PC-3 (cell line): Measurements from ENCODE around the gene FAM163A. TPM values are rescaled to one million over a fixed set of nuclear protein-coding genes. Genes with fewer than 3 reads are reported as not detected.

ENCODE experiments used
- ATAC-seq: fragments of 200-7000 bp; cut with Tn5 transposase; 2 replicates; pipeline ENCODE4 v1.9.1; 2020; ENCODE audit warnings: mild to moderate bottlenecking, moderate library complexity
- BruUV-seq: library from RNA; stranded (reverse); fragments of 400-500 nt; replicated peaks from 2 replicates; lab custom pipeline; 2021; lab: Mats Ljungman, UMichigan
- CTCF ChIA-PET: fragments of 300-600 bp; sonication (Branson Sonifier 250); formaldehyde crosslinking; loops from one replicate; lab custom pipeline; 2022; ENCODE audit warnings: antibody characterized with exemption; lab: Charles Lee
- POLR2A ChIA-PET: fragments of 300-600 bp; sonication (Branson Sonifier 250); formaldehyde crosslinking; loops from one replicate; lab custom pipeline; 2022; ENCODE audit warnings: antibody characterized with exemption; ENCODE audit not compliant: unreplicated experiment; lab: Charles Lee
- DNase-seq: peaks from one replicate; pipeline ENCODE4 v3.0.0-alpha.2; 2015
- H2AFZ ChIP-seq: fragments of 300-600 bp; sonication (generic); 2 replicates; pipeline ENCODE4 v1.6.0; 2016; ENCODE audit warnings: antibody characterized with exemption, low read length
- H3F3A ChIP-seq: fragments of 300-600 bp; sonication (generic); one replicate; pipeline ENCODE4 v1.6.0; 2017; ENCODE audit warnings: antibody characterized with exemption, low read length, control low read depth, mild to moderate bottlenecking; ENCODE audit not compliant: unreplicated experiment
- H3K27ac ChIP-seq: fragments of 300-600 bp; sonication (generic); 2 replicates; pipeline ENCODE4 v1.5.1; 2016; ENCODE audit warnings: mild to moderate bottlenecking, low read length
- H3K27me3 ChIP-seq: fragments of 300-600 bp; sonication (generic); 2 replicates; pipeline ENCODE4 v1.6.1; 2016; ENCODE audit warnings: low read length, mixed read lengths
- H3K36me3 ChIP-seq: fragments of 300-600 bp; sonication (generic); 2 replicates; pipeline ENCODE4 v1.6.1; 2016; ENCODE audit warnings: low read depth, mixed run types, low read length, mixed read lengths
- H3K4me1 ChIP-seq: fragments of 300-600 bp; sonication (generic); 2 replicates; pipeline ENCODE4 v1.5.1; 2016; ENCODE audit warnings: low read length; ENCODE audit not compliant: insufficient read depth
- H3K4me2 ChIP-seq: fragments of 300-600 bp; sonication (generic); 2 replicates; pipeline ENCODE4 v1.6.0; 2016; ENCODE audit warnings: low read length
- H3K4me3 ChIP-seq: fragments of 300-600 bp; sonication (generic); 2 replicates; pipeline ENCODE4 v1.5.1; 2016; ENCODE audit warnings: mild to moderate bottlenecking, low read length, mixed read lengths
- H3K79me2 ChIP-seq: fragments of 300-600 bp; sonication (generic); 2 replicates; pipeline ENCODE4 v1.6.1; 2017; ENCODE audit warnings: low read length, mixed read lengths
- H3K9ac ChIP-seq: fragments of 300-600 bp; sonication (generic); 2 replicates; pipeline ENCODE4 v1.6.0; 2016; ENCODE audit warnings: mild to moderate bottlenecking, low read length
- H3K9me2 ChIP-seq: fragments of 300-600 bp; sonication (generic); replicated peaks from 2 replicates; pipeline ENCODE4 v1.6.1; 2016; ENCODE audit warnings: mixed run types, low read length, mixed read lengths
- H3K9me3 ChIP-seq: fragments of 300-600 bp; sonication (generic); 2 replicates; pipeline ENCODE4 v1.6.1; 2016; ENCODE audit warnings: low read length, mixed read lengths
- H4K20me1 ChIP-seq: fragments of 300-600 bp; sonication (generic); 2 replicates; pipeline ENCODE4 v1.6.1; 2016; ENCODE audit warnings: low read length, mixed read lengths
- EZH2 ChIP-seq: fragments of 300-600 bp; sonication (generic); IDR thresholded peaks from one replicate; pipeline ENCODE4 v1.6.1; 2017; ENCODE audit warnings: antibody characterized with exemption, mild to moderate bottlenecking, low read length; ENCODE audit not compliant: unreplicated experiment
- EZH2phosphoT487 ChIP-seq: fragments of 300-600 bp; sonication (generic); IDR thresholded peaks from 2 replicates; pipeline ENCODE4 v1.6.1; 2018; ENCODE audit warnings: mild to moderate bottlenecking, antibody characterized with exemption, low read length, borderline replicate concordance
- intact Hi-C: fragments of 100-400 bp; cut with micrococcal nuclease; formaldehyde crosslinking; loops from 2 replicates; pipeline ENCODE4 v1.9.0; 2023
- total RNA-seq: library from RNA; depleted of rRNA; stranded (reverse); fragments of >200 nt; gene quantifications from 2 replicates; pipeline ENCODE4 v1.2.3, GENCODE V29; 2014
- TF ChIP-seq, protein P1 (sequence below): fragments of 300-600 bp; sonication (generic); conservative IDR thresholded peaks from 2 replicates; pipeline ENCODE4 v1.5.1; 2017; ENCODE audit warnings: antibody characterized with exemption, low read depth, mild to moderate bottlenecking, low read length

FAM163A gene
- total RNA-seq, 1 experiment from 2014 or later: not detected

DNA sequence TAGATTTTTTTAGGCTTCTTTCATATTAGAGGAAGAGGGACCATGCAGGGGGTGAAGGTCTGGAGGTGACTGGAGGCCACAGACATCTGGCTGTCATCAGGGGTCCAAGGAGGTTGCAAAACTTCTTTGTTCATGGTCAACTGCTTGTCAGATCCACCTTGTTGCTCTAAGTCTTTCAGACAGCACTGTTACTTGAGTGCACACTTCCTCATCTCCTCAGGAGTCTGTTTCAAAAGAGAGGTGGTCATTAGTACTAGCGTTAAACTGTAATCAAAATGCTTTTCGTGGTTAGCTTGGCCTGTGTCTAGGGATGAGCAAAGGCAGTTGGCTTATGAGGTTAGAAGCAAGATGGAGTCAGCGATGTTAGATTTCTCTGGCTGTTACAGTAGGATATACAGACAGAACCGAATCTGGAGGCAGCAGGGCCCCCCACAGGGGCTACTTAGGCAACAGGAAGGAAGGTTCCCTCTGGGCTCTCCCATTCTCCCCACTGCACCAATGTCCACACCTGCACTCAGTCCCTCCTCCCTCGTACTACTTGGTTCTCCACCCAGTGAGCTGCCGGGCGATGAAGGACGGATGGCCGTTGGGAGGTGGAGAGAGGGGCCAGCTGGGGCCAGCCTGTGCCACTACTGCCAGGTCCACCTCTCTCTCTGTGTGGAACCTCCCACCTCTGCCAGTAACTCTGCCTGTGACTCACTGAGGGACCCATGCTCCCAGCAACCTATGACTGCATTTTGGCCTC, 77.3 kb downstream of the FAM163A start:
- H3K27ac ChIP-seq: no peak overlapping the region
- H3K4me3 ChIP-seq: no peak overlapping the region
- H3K9me3 ChIP-seq: no peaks in the 10 kb centered on the region
- no peak overlapping the region for H2AFZ ChIP-seq
- TF ChIP-seq EZH2phosphoT487 (no peak), EZH2 (no peak)
- TF ChIP-seq, protein P1, sequence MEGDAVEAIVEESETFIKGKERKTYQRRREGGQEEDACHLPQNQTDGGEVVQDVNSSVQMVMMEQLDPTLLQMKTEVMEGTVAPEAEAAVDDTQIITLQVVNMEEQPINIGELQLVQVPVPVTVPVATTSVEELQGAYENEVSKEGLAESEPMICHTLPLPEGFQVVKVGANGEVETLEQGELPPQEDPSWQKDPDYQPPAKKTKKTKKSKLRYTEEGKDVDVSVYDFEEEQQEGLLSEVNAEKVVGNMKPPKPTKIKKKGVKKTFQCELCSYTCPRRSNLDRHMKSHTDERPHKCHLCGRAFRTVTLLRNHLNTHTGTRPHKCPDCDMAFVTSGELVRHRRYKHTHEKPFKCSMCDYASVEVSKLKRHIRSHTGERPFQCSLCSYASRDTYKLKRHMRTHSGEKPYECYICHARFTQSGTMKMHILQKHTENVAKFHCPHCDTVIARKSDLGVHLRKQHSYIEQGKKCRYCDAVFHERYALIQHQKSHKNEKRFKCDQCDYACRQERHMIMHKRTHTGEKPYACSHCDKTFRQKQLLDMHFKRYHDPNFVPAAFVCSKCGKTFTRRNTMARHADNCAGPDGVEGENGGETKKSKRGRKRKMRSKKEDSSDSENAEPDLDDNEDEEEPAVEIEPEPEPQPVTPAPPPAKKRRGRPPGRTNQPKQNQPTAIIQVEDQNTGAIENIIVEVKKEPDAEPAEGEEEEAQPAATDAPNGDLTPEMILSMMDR: no peak
- DNase-seq: no peak
- H4K20me1 ChIP-seq: no peaks in the 10 kb centered on the region
- POLR2A ChIA-PET: no interaction called here
- H3F3A ChIP-seq: no peaks in the 10 kb centered on the region
- intact Hi-C loops: no loop called here
- no peaks in the 10 kb centered on the region for H3K79me2 ChIP-seq
- no peaks in the 10 kb centered on the region for H3K27me3 ChIP-seq
- H3K4me2 ChIP-seq: no peak overlapping the region
- no peak for ATAC-seq
- no TSS peak for BruUV-seq
- H3K9ac ChIP-seq: no peak overlapping the region
- H3K4me1 ChIP-seq: peaks cover 9% of the 10 kb centered on the region; the same call in 1 of the 2 replicates
- CTCF ChIA-PET: no interaction called here
- H3K36me3 ChIP-seq: no peaks in the 10 kb centered on the region
- H3K9me2 ChIP-seq: no peaks in the 10 kb centered on the region

DNA sequence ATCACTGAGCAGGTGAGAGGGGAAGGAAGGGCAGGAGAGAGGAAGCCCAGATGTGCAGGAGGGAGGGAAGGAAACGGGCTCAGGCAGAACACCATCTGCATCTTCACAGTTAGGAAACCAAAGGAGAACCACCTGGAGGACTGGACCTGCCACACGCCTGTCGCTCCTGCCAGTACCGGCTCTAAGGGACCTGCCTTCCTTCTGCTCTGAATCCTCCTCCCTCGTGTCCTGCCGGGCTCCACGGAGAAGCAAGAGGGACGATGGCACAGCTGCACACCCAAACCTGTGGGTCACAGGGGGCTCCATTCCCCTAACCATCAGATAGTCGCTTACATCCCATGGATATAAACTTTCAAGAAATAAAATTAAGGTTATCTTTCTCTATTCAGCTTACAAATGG, 78.4 kb downstream of the FAM163A start:
- Histone ChIP-seq H3K9ac (no peak overlapping the region), H4K20me1 (no peaks in the 10 kb centered on the region), H3K4me1 (no peaks in the 10 kb centered on the region; the same call in 1 of the 2 replicates), H3K4me2 (no peak overlapping the region), H3K27me3 (no peaks in the 10 kb centered on the region), H3K27ac (no peak overlapping the region), H3K36me3 (no peaks in the 10 kb centered on the region), H2AFZ (no peak overlapping the region), H3K4me3 (no peak overlapping the region), H3F3A (no peaks in the 10 kb centered on the region), H3K9me3 (no peaks in the 10 kb centered on the region), H3K79me2 (no peaks in the 10 kb centered on the region), H3K9me2 (no peaks in the 10 kb centered on the region)
- ChIA-PET CTCF (no interaction called here), POLR2A (no interaction called here)
- no TSS peak for BruUV-seq
- no peak for DNase-seq
- intact Hi-C loops: no loop called here
- no peak for ATAC-seq
- TF ChIP-seq EZH2phosphoT487: no peak
- no peak for TF ChIP-seq EZH2
- TF ChIP-seq, protein P1: no peak

DNA sequence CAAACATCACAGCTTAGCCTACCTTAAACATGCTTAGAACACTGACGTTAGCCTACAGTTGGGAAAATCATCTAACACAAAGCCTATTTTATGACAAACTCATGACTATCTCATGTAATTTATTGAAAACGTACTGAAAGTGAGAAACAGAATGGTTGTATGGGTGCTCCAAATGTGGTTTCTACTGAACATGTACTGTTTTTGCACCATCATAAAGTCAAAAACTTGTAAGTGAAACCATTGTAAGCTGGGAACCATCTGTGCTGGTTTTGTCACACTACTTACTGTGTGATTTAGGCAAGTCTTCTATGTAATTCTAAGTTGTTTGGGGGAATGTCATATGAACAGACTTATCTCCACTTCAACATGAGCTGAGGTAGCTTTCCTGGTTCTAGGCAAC, 79.0 kb downstream of the FAM163A start:
- no peaks in the 10 kb centered on the region for H3K9me2 ChIP-seq
- no TSS peak for BruUV-seq
- no peak overlapping the region for H3K4me3 ChIP-seq
- TF ChIP-seq, protein P1: no peak
- TF ChIP-seq EZH2phosphoT487 (no peak), EZH2 (no peak)
- ChIA-PET CTCF (no interaction called here), POLR2A (no interaction called here)
- no peaks in the 10 kb centered on the region for H3K4me1 ChIP-seq
- H3K27ac ChIP-seq: no peak overlapping the region
- no peaks in the 10 kb centered on the region for H3K27me3 ChIP-seq
- ATAC-seq: no peak
- H3K9ac ChIP-seq: no peak overlapping the region
- intact Hi-C loops: no loop called here
- no peak for DNase-seq
- H3K4me2 ChIP-seq: no peak overlapping the region
- H3K9me3 ChIP-seq: no peaks in the 10 kb centered on the region
- H3F3A ChIP-seq: no peaks in the 10 kb centered on the region
- H3K79me2 ChIP-seq: no peaks in the 10 kb centered on the region
- no peaks in the 10 kb centered on the region for H3K36me3 ChIP-seq
- no peaks in the 10 kb centered on the region for H4K20me1 ChIP-seq
- H2AFZ ChIP-seq: no peak overlapping the region
